Measurements from ENCODE around the gene TACC3.

Gene TACC3

DNA sequence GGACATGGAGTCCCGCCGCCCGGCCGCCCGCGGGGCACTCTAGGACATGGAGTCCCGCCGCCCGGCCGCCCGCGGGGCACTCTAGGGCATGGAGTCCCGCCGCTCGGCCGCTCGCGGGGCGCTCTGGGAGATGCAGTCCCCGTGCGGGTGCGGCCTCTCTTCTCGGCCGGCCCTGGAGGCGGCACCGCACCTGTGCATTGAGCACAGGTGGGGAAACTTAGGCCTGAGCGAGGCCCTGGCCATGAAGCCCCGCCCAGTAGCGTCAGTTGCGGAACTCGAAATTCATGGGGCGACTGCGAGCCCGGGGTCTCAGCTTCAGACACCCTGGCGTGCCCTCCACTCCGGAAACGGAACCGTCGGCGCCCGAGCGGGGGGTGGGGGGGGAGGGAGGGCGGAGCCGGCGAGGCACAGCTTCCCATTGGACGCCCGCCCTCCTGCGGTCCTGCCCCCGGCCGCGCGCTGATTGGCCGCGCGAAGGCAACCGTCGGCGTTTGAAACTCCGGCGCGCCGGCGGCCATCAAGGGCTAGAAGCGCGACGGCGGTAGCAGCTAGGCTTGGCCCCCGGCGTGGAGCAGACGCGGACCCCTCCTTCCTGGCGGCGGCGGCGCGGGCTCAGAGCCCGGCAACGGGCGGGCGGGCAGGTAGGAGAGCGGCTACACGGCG, at the start of gene TACC3, which contains the start of gene TMEM129:
Gene TACC3, plus strand, starts transcription at position 519 of the 663 bp plus-strand sequence. CDS start 1,901 bp downstream, outside the sequence.
Gene TMEM129, minus strand, starts transcription at position 321 of the 663 bp plus-strand sequence. CDS start 486 bp downstream, outside the sequence.
- Histone ChIP-seq H3K27me3 (ENCODE audit: control insufficient read depth, insufficient read depth, low read length) (no peaks in the 10 kb centered on the region), H3K4me1 (ENCODE audit: control insufficient read depth, insufficient read depth, low read length) (no peaks in the 10 kb centered on the region), H3K4me3 (ENCODE audit: low read depth, low read length) (peak within 1 kb of the TSS; percentile 84), H3K9me3 (ENCODE audit: control insufficient read depth, insufficient read depth, low read length) (no peaks in the 10 kb centered on the region), H3K9ac (ENCODE audit: low read depth, low read length) (peak within 1 kb of the TSS; percentile 92), H3K36me3 (ENCODE audit: control insufficient read depth, insufficient read depth, low read length) (peaks cover 51% of the 10 kb centered on the region)

- no peaks in the 10 kb centered on the region for H3K36me3 ChIP-seq (ENCODE audit: control insufficient read depth, insufficient read depth, low read length)
- no peak overlapping the region for H3K4me3 ChIP-seq (ENCODE audit: low read depth, low read length)
- no peaks in the 10 kb centered on the region for H3K4me1 ChIP-seq (ENCODE audit: control insufficient read depth, insufficient read depth, low read length)
- no peaks in the 10 kb centered on the region for H3K27me3 ChIP-seq (ENCODE audit: control insufficient read depth, insufficient read depth, low read length)
- no peak overlapping the region for H3K9ac ChIP-seq (ENCODE audit: low read depth, low read length)
- H3K9me3 ChIP-seq (ENCODE audit: control insufficient read depth, insufficient read depth, low read length) = no peaks in the 10 kb centered on the region
Observed at GRCh38 chr4:1673671-1674070, 47.6 kb upstream of the TACC3 start.

DNA sequence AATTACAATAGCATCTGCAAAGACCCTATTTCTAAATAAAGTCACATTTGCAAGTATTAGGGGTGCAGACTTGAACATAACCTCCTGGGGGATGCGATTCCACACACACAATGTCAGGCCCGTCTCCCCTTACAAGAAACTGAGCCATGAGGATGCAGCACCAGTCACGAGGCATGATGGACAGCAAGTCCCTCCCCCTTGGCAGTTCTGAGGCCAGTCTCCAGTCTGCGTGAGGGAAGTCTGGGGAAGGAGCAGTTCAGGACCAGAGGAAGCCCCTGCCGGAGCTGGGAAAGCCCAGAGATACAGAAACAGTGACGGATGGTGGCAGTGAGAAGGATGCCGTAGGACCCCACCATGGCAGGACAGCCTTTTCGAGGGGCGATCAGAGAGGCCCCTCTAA, 46.6 kb upstream of the TACC3 start:
- H3K36me3 ChIP-seq (ENCODE audit: control insufficient read depth, insufficient read depth, low read length) = no peaks in the 10 kb centered on the region
- H3K4me1 ChIP-seq (ENCODE audit: control insufficient read depth, insufficient read depth, low read length) = no peaks in the 10 kb centered on the region
- no peak overlapping the region for H3K9ac ChIP-seq (ENCODE audit: low read depth, low read length)
- no peaks in the 10 kb centered on the region for H3K27me3 ChIP-seq (ENCODE audit: control insufficient read depth, insufficient read depth, low read length)
- no peaks in the 10 kb centered on the region for H3K9me3 ChIP-seq (ENCODE audit: control insufficient read depth, insufficient read depth, low read length)
- H3K4me3 ChIP-seq (ENCODE audit: low read depth, low read length) = no peak overlapping the region

DNA sequence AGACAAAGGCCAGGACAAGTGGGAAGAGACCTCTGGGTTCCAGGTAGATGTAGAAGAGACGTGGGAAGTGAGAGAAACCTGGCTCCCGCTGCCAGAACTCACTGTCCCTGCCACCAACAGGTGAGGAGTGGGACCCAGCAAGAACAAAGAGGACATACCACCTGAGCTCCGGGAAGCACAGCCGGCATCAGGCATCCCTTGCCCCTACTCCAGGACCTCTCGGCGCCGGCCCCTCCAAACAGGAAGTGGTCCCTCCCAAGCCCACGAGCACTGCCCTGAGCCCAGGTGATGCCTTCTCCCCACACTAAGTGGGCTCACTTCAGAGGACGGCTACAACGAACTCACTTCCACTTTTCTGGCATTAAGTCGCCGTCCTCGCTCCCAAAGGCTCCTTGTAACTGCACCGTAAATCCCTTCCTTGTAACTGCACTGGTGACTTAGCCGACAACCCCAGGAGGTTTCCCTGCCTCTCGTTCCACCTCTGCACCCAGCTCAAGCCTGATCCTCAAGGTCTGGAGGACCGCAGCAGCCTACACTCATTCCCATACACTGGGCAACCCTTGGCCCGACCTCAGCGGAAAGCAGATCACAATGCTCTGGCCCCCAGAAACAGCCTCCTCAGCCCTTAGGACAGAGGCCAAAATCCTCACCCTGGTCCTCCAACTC, 46.1 kb upstream of the TACC3 start:
- H3K27me3 ChIP-seq (ENCODE audit: control insufficient read depth, insufficient read depth, low read length) = no peaks in the 10 kb centered on the region
- H3K4me1 ChIP-seq (ENCODE audit: control insufficient read depth, insufficient read depth, low read length) = no peaks in the 10 kb centered on the region

DNA sequence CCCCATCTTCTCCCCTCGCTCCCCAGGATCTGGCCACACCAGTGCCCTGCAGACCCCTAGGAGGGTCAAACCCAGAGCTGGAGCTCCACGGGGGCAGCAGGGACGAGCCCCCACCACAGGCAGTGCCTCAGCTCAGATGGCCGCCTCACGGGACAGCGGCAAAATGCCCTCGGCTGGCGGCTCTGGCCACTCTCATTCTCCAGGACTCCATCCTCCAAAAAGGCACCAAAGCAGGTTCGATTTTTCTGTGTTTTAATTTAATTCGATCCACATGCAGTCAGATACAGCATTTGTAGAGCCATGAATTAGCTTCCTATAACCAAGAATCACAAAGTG, 45.6 kb upstream of the TACC3 start:
- Histone ChIP-seq H3K27me3 (ENCODE audit: control insufficient read depth, insufficient read depth, low read length) (no peaks in the 10 kb centered on the region), H3K36me3 (ENCODE audit: control insufficient read depth, insufficient read depth, low read length) (no peaks in the 10 kb centered on the region), H3K9me3 (ENCODE audit: control insufficient read depth, insufficient read depth, low read length) (no peaks in the 10 kb centered on the region)

More for the DNA sequence above, 46.1 kb upstream of the TACC3 start:
- H3K9me3 ChIP-seq (ENCODE audit: control insufficient read depth, insufficient read depth, low read length) = no peaks in the 10 kb centered on the region
- no peak overlapping the region for H3K4me3 ChIP-seq (ENCODE audit: low read depth, low read length)
- H3K36me3 ChIP-seq (ENCODE audit: control insufficient read depth, insufficient read depth, low read length) = no peaks in the 10 kb centered on the region
- no peak overlapping the region for H3K9ac ChIP-seq (ENCODE audit: low read depth, low read length)

GRCh38 chr4:1676605-1677525, 44.5 kb upstream of the TACC3 start:
- Histone ChIP-seq H3K4me3 (ENCODE audit: low read depth, low read length) (no peak overlapping the region), H3K9me3 (ENCODE audit: control insufficient read depth, insufficient read depth, low read length) (no peaks in the 10 kb centered on the region), H3K36me3 (ENCODE audit: control insufficient read depth, insufficient read depth, low read length) (no peaks in the 10 kb centered on the region), H3K27me3 (ENCODE audit: control insufficient read depth, insufficient read depth, low read length) (no peaks in the 10 kb centered on the region), H3K9ac (ENCODE audit: low read depth, low read length) (no peak overlapping the region), H3K4me1 (ENCODE audit: control insufficient read depth, insufficient read depth, low read length) (no peaks in the 10 kb centered on the region)

More for the DNA sequence above, 45.6 kb upstream of the TACC3 start:
- H3K4me3 ChIP-seq (ENCODE audit: low read depth, low read length) = no peak overlapping the region
- H3K4me1 ChIP-seq (ENCODE audit: control insufficient read depth, insufficient read depth, low read length) = no peaks in the 10 kb centered on the region
- no peak overlapping the region for H3K9ac ChIP-seq (ENCODE audit: low read depth, low read length)

DNA sequence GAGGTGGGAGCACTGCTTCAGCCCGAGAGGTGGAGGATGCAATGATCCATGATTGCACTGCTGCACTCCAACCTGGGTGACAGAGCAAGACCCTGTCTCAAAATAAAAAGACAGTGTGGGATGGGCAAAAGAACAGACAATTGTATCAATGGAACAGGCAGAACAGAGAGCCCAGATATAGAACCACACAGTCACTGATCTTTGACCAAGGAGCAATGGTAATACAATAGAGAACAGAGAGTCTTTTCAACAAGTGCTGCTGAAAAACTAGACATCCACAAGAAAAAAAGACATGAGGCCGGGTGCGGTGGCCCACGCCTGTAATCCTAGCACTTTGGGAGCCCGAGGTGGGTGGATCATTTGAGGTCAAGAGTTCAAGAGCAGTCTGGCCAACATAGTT, 43.1 kb upstream of the TACC3 start:
- Histone ChIP-seq H3K4me3 (ENCODE audit: low read depth, low read length) (no peak overlapping the region), H3K27me3 (ENCODE audit: control insufficient read depth, insufficient read depth, low read length) (peaks cover 9% of the 10 kb centered on the region), H3K36me3 (ENCODE audit: control insufficient read depth, insufficient read depth, low read length) (no peaks in the 10 kb centered on the region), H3K9me3 (ENCODE audit: control insufficient read depth, insufficient read depth, low read length) (no peaks in the 10 kb centered on the region), H3K4me1 (ENCODE audit: control insufficient read depth, insufficient read depth, low read length) (no peaks in the 10 kb centered on the region), H3K9ac (ENCODE audit: low read depth, low read length) (no peak overlapping the region)

DNA sequence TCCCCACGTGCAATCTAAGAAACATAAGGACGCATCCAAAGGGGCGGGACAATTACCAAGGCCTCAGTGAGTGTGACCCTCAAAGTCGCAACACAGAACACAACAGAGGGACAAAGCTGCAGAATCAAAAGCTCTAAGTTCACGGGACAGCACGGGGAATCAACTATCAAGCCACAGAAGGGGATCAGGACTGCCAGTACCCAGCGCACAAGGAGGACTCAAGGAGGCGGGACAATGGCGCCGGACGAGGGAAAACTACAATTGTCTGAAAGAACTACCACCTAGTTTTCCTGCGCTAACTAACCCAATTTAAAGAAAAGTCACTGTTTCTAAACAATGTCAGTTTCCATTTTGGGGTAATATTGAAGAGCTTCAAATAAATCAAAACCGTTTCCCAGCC, 38.5 kb upstream of the TACC3 start:
- H3K36me3 ChIP-seq (ENCODE audit: control insufficient read depth, insufficient read depth, low read length) = no peaks in the 10 kb centered on the region
- no peaks in the 10 kb centered on the region for H3K4me1 ChIP-seq (ENCODE audit: control insufficient read depth, insufficient read depth, low read length)
- H3K4me3 ChIP-seq (ENCODE audit: low read depth, low read length) = no peak overlapping the region
- no peak overlapping the region for H3K9ac ChIP-seq (ENCODE audit: low read depth, low read length)
- no peaks in the 10 kb centered on the region for H3K9me3 ChIP-seq (ENCODE audit: control insufficient read depth, insufficient read depth, low read length)
- H3K27me3 ChIP-seq (ENCODE audit: control insufficient read depth, insufficient read depth, low read length) = peaks cover 14% of the 10 kb centered on the region

DNA sequence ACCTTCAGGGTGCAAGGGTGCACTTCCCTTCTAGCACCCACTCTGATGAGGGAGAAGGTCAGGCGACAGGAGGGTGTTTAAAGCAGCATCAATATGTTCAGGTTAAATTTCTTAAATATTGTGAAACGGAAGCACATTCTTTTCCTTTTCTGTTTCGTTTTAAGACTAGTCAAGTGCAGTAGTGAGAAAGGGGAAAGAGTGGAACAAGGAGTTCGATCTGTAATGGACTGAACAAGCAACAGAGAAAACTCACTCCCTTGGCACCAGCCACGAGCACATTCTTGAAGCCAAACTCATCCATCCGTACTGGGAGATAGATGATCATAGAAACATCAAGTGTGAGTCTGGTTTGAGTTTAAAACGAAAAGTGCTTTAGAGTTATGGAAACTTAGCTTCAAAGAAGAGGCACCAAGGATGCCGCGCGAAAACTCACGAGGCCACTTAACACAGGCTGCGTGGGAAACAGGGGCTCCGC, 38.0 kb upstream of the TACC3 start:
- Histone ChIP-seq H3K4me3 (ENCODE audit: low read depth, low read length) (peak overlapping the region; percentile 40), H3K9ac (ENCODE audit: low read depth, low read length) (no peak overlapping the region), H3K9me3 (ENCODE audit: control insufficient read depth, insufficient read depth, low read length) (no peaks in the 10 kb centered on the region), H3K4me1 (ENCODE audit: control insufficient read depth, insufficient read depth, low read length) (no peaks in the 10 kb centered on the region), H3K36me3 (ENCODE audit: control insufficient read depth, insufficient read depth, low read length) (no peaks in the 10 kb centered on the region), H3K27me3 (ENCODE audit: control insufficient read depth, insufficient read depth, low read length) (peaks cover 14% of the 10 kb centered on the region)

GRCh38 chr4:1683736-1684505, 37.4 kb upstream of the TACC3 start, which contains the start of gene FAM53A:
FAM53A (minus strand) TSS chr4:1684313; CDS start chr4:1668741, 15,572 bp downstream.
- H3K4me1 ChIP-seq (ENCODE audit: control insufficient read depth, insufficient read depth, low read length) = no peaks in the 10 kb centered on the region
- H3K36me3 ChIP-seq (ENCODE audit: control insufficient read depth, insufficient read depth, low read length) = no peaks in the 10 kb centered on the region
- H3K9ac ChIP-seq (ENCODE audit: low read depth, low read length) = no peak within 1 kb of the TSS
- H3K9me3 ChIP-seq (ENCODE audit: control insufficient read depth, insufficient read depth, low read length) = no peaks in the 10 kb centered on the region
- H3K27me3 ChIP-seq (ENCODE audit: control insufficient read depth, insufficient read depth, low read length) = peaks cover 14% of the 10 kb centered on the region
- H3K4me3 ChIP-seq (ENCODE audit: low read depth, low read length) = peak within 1 kb of the TSS; percentile 53
